DND-41 (cell line): Measurements from ENCODE around the gene DOK6.

Experiments used
- CTCF ChIP-seq: IDR thresholded peaks from 2 replicates; pipeline ENCODE4 v1.5.1; 2012; ENCODE audit warnings: borderline replicate concordance, low read length, moderate library complexity, mild to moderate bottlenecking; ENCODE audit not compliant: poor library complexity, severe bottlenecking; ENCODE audit errors: extremely low read depth
- EZH2 ChIP-seq: IDR thresholded peaks from 3 replicates; pipeline ENCODE4 v1.6.1; 2012; ENCODE audit warnings: borderline replicate concordance, low read depth, mild to moderate bottlenecking, moderate library complexity, low read length, inconsistent platforms; ENCODE audit not compliant: severe bottlenecking

DNA sequence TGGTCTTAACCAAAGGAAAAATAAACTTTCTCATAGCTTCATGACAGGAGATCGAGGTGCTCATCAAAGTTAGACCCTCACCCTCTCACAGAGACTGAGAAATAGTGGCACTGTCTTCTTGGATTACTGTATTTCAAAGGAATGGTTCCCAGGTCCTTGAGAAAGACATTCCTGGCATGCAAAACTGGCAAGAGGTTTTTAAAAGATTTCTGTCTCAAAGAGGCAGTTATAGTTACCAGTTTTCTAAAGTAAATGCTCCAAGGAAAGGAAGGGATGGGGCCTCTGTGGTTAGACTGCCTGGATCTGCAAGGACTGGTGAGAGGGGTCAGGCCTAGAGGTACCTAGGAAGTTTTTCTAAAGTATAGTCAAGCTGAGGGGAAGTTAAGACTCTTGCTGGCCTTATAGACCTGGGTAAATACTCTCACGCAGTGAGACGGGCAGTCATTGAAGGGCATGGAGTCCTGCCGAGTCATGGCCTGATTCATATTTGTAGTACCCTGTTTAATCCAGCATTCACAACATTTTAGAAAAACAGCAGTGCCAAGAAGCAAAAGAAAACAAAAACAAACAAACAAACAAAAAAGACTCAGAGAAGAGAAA lies 226.1 kb downstream of the DOK6 start:
- TF ChIP-seq CTCF = no peak
- no peak for TF ChIP-seq EZH2
